ENCODE data around the gene BCO1.
A peak's percentile ranks its signal among the peaks of the same experiment; 100 is the strongest.

Gene BCO1

DNA sequence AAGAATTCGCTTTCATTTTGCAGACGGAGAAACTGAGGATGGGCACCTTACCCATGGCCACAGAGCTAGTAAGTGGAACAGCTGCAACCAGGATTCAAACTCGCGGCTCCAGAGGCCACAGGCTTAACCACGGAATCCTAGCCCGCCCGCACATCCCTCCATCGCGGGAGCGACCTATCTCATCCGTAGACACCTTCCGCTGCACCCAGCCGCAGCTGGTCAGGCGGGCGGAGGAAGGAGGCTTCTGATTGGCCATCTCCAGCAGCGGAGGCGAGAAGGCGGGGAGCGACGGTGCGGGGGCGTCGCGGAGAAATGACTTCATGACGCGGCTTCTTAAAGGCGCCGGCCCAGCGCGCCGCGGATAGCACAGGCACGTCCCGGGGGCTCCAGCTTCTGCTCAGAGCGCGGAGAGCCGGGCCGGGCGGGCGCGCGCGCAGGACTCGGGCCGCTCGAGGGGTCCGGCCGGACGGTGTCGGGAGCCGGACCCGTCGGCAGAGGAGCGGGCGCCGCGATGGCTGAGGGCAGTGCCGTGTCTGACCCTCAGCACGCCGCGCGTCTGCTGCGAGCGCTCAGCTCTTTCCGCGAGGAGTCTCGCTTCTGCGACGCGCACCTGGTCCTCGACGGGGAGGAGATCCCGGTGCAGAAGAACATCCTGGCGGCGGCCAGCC lies 76.2 kb downstream of the BCO1 start, which contains the start of gene GAN:
TSS of gene GAN (plus strand) at position 360 of the 668 bp plus-strand sequence. CDS start at position 512, 152 bp downstream.
- H3K27me3 ChIP-seq = peaks cover 17% of the 10 kb centered on the region
- H3K27ac ChIP-seq = peak within 1 kb of the TSS; percentile 73
- TF ChIP-seq, protein P1, sequence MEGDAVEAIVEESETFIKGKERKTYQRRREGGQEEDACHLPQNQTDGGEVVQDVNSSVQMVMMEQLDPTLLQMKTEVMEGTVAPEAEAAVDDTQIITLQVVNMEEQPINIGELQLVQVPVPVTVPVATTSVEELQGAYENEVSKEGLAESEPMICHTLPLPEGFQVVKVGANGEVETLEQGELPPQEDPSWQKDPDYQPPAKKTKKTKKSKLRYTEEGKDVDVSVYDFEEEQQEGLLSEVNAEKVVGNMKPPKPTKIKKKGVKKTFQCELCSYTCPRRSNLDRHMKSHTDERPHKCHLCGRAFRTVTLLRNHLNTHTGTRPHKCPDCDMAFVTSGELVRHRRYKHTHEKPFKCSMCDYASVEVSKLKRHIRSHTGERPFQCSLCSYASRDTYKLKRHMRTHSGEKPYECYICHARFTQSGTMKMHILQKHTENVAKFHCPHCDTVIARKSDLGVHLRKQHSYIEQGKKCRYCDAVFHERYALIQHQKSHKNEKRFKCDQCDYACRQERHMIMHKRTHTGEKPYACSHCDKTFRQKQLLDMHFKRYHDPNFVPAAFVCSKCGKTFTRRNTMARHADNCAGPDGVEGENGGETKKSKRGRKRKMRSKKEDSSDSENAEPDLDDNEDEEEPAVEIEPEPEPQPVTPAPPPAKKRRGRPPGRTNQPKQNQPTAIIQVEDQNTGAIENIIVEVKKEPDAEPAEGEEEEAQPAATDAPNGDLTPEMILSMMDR (IDR thresholded peaks at IDR 0.05) = peak; percentile 34
- no peaks in the 10 kb centered on the region for H3K36me3 ChIP-seq
- peak within 1 kb of the TSS; percentile 83 to 95 for H3K4me3 ChIP-seq (ENCODE audit: low read depth in 1 of 2, low read length in 1 of 2)
- peaks cover 17% of the 10 kb centered on the region in 2 experiments for H3K4me1 ChIP-seq (ENCODE audit: control insufficient read depth in 1 of 2, insufficient read depth in 1 of 2, low read depth in 1 of 2, low read length in 1 of 2)
- no peaks in the 10 kb centered on the region for H3K9me3 ChIP-seq

DNA sequence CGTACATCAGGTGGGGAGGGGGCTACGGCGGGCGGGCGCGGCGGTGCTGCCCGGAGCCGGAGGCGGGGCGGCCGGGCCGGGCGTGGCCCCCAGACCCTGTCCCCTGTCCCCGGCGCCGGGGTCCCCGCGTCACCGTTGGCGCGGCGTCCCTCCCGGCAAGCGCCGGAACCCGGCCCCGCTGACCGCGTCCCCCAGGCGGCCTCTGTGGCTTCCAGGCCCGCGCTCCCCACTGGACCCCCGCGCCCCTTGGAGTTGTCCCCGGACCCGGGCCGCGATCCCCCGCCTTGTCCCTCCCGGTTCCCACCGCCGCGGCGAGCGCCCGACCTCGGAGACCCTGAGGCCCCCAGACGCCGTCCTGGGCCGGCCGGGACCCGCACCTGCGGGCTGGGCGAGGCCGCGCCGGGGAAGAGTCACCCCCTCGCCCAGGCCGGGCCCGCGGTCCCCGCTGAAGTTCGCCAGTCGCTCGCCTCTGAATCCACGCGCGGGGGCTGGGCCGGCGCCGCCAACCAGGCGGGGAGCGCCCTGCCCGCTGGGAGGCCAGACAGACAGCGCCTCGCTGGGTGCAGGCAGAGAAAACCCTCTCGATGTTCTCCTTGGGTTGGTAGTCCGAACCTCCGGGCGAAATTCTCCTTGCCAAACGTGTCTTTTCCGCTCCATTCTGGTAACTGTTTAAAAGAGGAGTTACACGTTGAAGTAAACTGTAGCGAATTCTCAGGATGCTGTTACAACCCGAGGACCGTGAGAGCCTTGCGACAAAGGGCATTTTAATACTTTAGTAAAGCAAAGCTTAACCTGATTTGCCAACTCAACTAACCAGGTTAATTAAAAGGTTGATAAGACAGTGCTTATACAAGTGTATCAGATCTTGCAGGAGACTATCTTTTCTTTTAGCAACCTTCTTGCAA lies 77.0 kb downstream of the BCO1 start:
- Histone ChIP-seq H3K27me3 (peaks cover 17% of the 10 kb centered on the region), H3K4me1 (ENCODE audit: control insufficient read depth in 1 of 2, insufficient read depth in 1 of 2, low read depth in 1 of 2, low read length in 1 of 2) (peaks cover 17% of the 10 kb centered on the region in 2 experiments), H3K9me3 (no peaks in the 10 kb centered on the region), H3K36me3 (no peaks in the 10 kb centered on the region), H3K4me3 (ENCODE audit: low read depth in 1 of 2, low read length in 1 of 2) (peak overlapping the region; percentile 83 to 95), H3K27ac (peak overlapping the region; percentile 73)
- TF ChIP-seq, protein P1 (IDR thresholded peaks at IDR 0.05) = no peak

DNA sequence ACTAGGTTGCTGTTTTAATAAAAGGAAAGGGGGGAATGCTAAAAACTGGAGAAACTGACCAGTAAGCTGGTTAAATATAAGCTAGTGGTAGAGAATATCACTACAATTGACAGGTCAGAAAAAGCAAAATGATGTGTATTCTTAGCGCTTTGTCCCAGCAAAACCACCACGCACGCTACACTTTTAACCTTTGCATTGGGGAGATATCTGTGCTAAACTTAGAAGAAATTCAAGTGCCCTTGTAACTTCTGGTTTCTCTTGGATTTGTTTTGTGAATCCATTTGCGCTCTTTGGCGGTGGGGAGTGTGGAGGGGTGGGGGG lies 77.6 kb downstream of the BCO1 start:
- H3K36me3 ChIP-seq = no peaks in the 10 kb centered on the region
- no peaks in the 10 kb centered on the region for H3K9me3 ChIP-seq
- peaks cover 17% of the 10 kb centered on the region for H3K27me3 ChIP-seq
- no peak overlapping the region for H3K27ac ChIP-seq
- peaks cover 17% of the 10 kb centered on the region in 2 experiments for H3K4me1 ChIP-seq (ENCODE audit: control insufficient read depth in 1 of 2, insufficient read depth in 1 of 2, low read depth in 1 of 2, low read length in 1 of 2)
- TF ChIP-seq, protein P1 (IDR thresholded peaks at IDR 0.05) = no peak
- peak overlapping the region; percentile 83 to 95 for H3K4me3 ChIP-seq (ENCODE audit: low read depth in 1 of 2, low read length in 1 of 2)

DNA sequence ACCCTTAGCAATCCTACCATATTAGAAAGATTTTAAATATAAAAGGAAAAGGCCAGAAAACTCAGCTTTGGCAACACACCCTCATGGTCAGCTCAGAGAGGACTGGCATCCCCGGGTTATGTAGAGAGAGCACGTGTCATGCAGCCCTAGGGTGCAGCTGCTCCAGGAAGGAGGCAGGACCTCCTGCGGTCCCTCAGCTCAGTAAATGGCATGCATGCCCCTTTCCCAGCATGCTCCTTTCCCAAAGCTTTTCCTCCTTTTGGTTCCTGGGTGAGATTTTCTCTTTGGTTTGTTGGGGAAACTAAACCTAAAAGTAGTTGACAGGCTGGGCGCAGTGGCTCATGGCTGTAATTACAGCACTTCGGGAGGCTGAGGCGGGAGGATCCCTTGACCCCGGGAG lies 80.2 kb downstream of the BCO1 start:
- no peak overlapping the region for H3K4me3 ChIP-seq (ENCODE audit: low read depth in 1 of 2, low read length in 1 of 2)
- TF ChIP-seq, protein P1 (IDR thresholded peaks at IDR 0.05) = no peak

DNA sequence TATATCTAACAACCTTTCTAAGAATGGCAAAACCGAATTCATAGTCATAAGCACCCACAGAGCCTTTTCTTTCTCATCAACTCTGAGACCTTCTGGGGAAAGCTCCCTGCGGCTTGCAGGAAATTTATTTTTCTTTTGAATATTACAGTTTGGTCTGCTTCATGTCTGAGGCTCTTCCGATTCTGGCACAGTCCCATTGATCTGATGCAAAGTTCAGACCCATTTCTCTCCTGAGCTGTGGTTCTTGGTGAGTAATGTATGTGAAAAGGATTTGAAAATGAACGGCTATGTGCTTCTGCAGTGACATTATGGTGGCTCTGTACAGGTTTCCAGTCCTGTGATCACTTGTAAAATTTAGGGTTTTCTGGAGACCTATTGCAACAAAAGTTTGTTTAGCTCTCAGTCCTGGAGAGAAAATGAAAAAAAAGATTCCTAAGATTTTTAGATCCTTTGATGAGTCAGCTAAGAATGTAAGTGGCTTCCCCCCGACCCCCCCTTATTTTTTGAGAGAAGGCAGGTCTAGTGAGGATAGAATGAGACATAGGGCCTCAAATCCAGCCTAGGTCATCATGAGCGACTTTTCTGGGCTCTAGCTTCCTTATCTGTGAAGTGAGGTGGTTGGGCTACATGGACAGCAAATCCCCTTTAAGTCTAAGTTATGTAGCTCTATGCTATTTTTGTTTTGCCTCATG lies 80.9 kb downstream of the BCO1 start:
- Histone ChIP-seq H3K4me3 (ENCODE audit: low read depth in 1 of 2, low read length in 1 of 2) (no peak overlapping the region), H3K27me3 (peaks cover 17% of the 10 kb centered on the region), H3K36me3 (no peaks in the 10 kb centered on the region), H3K27ac (no peak overlapping the region), H3K4me1 (ENCODE audit: control insufficient read depth in 1 of 2, insufficient read depth in 1 of 2, low read depth in 1 of 2, low read length in 1 of 2) (peaks cover 8 to 12% of the 10 kb centered on the region in 2 experiments), H3K9me3 (no peaks in the 10 kb centered on the region)
- TF ChIP-seq, protein P1 (IDR thresholded peaks at IDR 0.05) = no peak

More for the DNA sequence above, 80.2 kb downstream of the BCO1 start:
- Histone ChIP-seq H3K9me3 (no peaks in the 10 kb centered on the region), H3K27ac (no peak overlapping the region), H3K27me3 (peaks cover 17% of the 10 kb centered on the region), H3K4me1 (ENCODE audit: control insufficient read depth in 1 of 2, insufficient read depth in 1 of 2, low read depth in 1 of 2, low read length in 1 of 2) (peaks cover 15 to 18% of the 10 kb centered on the region in 2 experiments), H3K36me3 (no peaks in the 10 kb centered on the region)

Data from neutrophil (primary cell).